GM18505 (cell line): ENCODE data around the gene CLCN1.

Experiments used
- ATAC-seq: cut with Tn5 transposase; IDR thresholded peaks from one replicate; pipeline ENCODE4 v1.9.1; 2021; ENCODE audit not compliant: unreplicated experiment
- POLR2A ChIP-seq: IDR thresholded peaks from 4 replicates; pipeline ENCODE4 v1.6.1; 2011; ENCODE audit warnings: borderline replicate concordance; ENCODE audit not compliant: insufficient read depth, insufficient read length; ENCODE audit errors: extremely low read depth

Gene CLCN1

GRCh38 chr7:143315776-143316175 is at the start of gene CLCN1:
TSS of gene CLCN1 (plus strand) at chr7:143316111. CDS start at chr7:143316213, 102 bp downstream.
- ATAC-seq: no peak
- no peak for TF ChIP-seq POLR2A

GRCh38 chr7:143269251-143269650 is 46.7 kb upstream of the CLCN1 start:
- ATAC-seq: no peak
- TF ChIP-seq POLR2A: no peak

- no peak for TF ChIP-seq POLR2A
- no peak for ATAC-seq
Observed at GRCh38 chr7:143271240-143271639, 44.7 kb upstream of the CLCN1 start.

GRCh38 chr7:143272871-143273270 is 43.0 kb upstream of the CLCN1 start:
- TF ChIP-seq POLR2A: no peak
- ATAC-seq: no peak

GRCh38 chr7:143279186-143280098 is 36.5 kb upstream of the CLCN1 start:
- ATAC-seq: no peak
- no peak for TF ChIP-seq POLR2A

- no peak for TF ChIP-seq POLR2A
- ATAC-seq: no peak
Observed at GRCh38 chr7:143280160-143280559, 35.8 kb upstream of the CLCN1 start.

GRCh38 chr7:143280566-143280965 is 35.3 kb upstream of the CLCN1 start:
- no peak for ATAC-seq
- TF ChIP-seq POLR2A: no peak

GRCh38 chr7:143281529-143281928 is 34.4 kb upstream of the CLCN1 start:
- TF ChIP-seq POLR2A: no peak
- ATAC-seq: no peak

- no peak for ATAC-seq
- no peak for TF ChIP-seq POLR2A
Observed at GRCh38 chr7:143282124-143282523, 33.8 kb upstream of the CLCN1 start.

GRCh38 chr7:143283381-143283780 is 32.5 kb upstream of the CLCN1 start:
- no peak for TF ChIP-seq POLR2A
- no peak for ATAC-seq

GRCh38 chr7:143284591-143285469 is 31.1 kb upstream of the CLCN1 start, which contains the start of gene TMEM139:
TSS of gene TMEM139 (plus strand) at chr7:143284958. CDS start at chr7:143285958, 1,000 bp downstream.
- no peak for TF ChIP-seq POLR2A

GRCh38 chr7:143285470-143285778 is 30.5 kb upstream of the CLCN1 start:
- ATAC-seq: no peak
- no peak for TF ChIP-seq POLR2A

More at GRCh38 chr7:143284591-143285469, 31.1 kb upstream of the CLCN1 start, which contains the start of gene TMEM139:
- ATAC-seq: no peak

GRCh38 chr7:143285806-143286521 is 29.9 kb upstream of the CLCN1 start:
- no peak for TF ChIP-seq POLR2A
- ATAC-seq: no peak
